Colonic mucosa (tissue), 4 donors: ENCODE measurements around the gene FARP1. TPM values are rescaled to one million over a fixed set of nuclear protein-coding genes. Genes with fewer than 3 reads are reported as not detected.

Experiments used
- DNase-seq: peaks from one replicate; pipeline ENCODE4 v3.0.0-alpha.2; 2020
- H3K27ac ChIP-seq: fragments of 200-600 bp; one replicate; pipeline ENCODE4 v1.8.0; 2021
- H3K27me3 ChIP-seq: fragments of 200-600 bp; one replicate; pipeline ENCODE4 v1.8.0; 2021
- H3K36me3 ChIP-seq: fragments of 200-600 bp; one replicate; pipeline ENCODE4 v1.8.0; 2021
- H3K4me1 ChIP-seq: fragments of 200-600 bp; one replicate; pipeline ENCODE4 v1.8.0; 2021; ENCODE audit warnings: mild to moderate bottlenecking
- H3K4me3 ChIP-seq: fragments of 200-600 bp; one replicate; pipeline ENCODE4 v1.8.0; 2021
- H3K9ac ChIP-seq, 2 donors: one replicate each; pipeline ENCODE4 v1.7.0; 2013; ENCODE audit warnings: control low read depth in 2 of 2, low read depth in 2 of 2, low read length in 2 of 2
- H3K9me3 ChIP-seq: fragments of 200-600 bp; one replicate; pipeline ENCODE4 v1.8.0; 2021
- CTCF ChIP-seq: fragments of 200-600 bp; IDR thresholded peaks from one replicate; pipeline ENCODE4 v1.8.0; 2022; ENCODE audit warnings: antibody characterized with exemption, mild to moderate bottlenecking
- intact Hi-C: fragments of 100-400 bp; cut with DNase I; formaldehyde crosslinking; loops from one replicate; pipeline ENCODE4 v1.14.1; 2022
- total RNA-seq, 2 donors: library from RNA; stranded (reverse); fragmentation: NEBNext Ultra II Directional in 1 of 2; extraction: Animal tissue kit (Norgen Biotek cat#: 25700) in 1 of 2; gene quantifications; one replicate each; pipeline ENCODE4 v1.2.1, GENCODE V29; 2021
- donor health status: healthy.
- donor health status: DM: no; HTN: no; CAD: no.
- donor health status: DM: no; HTN: no; CAD: no.

Gene FARP1
- total RNA-seq, 2 donors from 2014 or later = 39.1 to 53.5 TPM

GRCh38 chr13:98390086-98390715 lies 247.3 kb downstream of the FARP1 start:
- H3K4me3 ChIP-seq = no peak overlapping the region
- intact Hi-C loops = no loop called here
- H3K27ac ChIP-seq = no peak overlapping the region
- TF ChIP-seq CTCF = no peak
- no peak overlapping the region for H3K9ac ChIP-seq
- H3K4me1 ChIP-seq = no peaks in the 10 kb centered on the region
- no peak for DNase-seq
- H3K27me3 ChIP-seq = no peaks in the 10 kb centered on the region
- no peaks in the 10 kb centered on the region for H3K9me3 ChIP-seq
- no peaks in the 10 kb centered on the region for H3K36me3 ChIP-seq

GRCh38 chr13:98393873-98394272 lies 251.0 kb downstream of the FARP1 start:
- no peak for DNase-seq
- intact Hi-C loops = no loop called here
- H3K27ac ChIP-seq = no peak overlapping the region
- no peaks in the 10 kb centered on the region for H3K9me3 ChIP-seq
- H3K36me3 ChIP-seq = no peaks in the 10 kb centered on the region
- no peak overlapping the region for H3K9ac ChIP-seq
- no peak overlapping the region for H3K4me3 ChIP-seq
- no peaks in the 10 kb centered on the region for H3K4me1 ChIP-seq
- no peak for TF ChIP-seq CTCF
- H3K27me3 ChIP-seq = no peaks in the 10 kb centered on the region

- TF ChIP-seq CTCF = no peak
- Histone ChIP-seq H3K4me3 (no peak overlapping the region), H3K27me3 (no peaks in the 10 kb centered on the region), H3K4me1 (no peaks in the 10 kb centered on the region), H3K36me3 (no peaks in the 10 kb centered on the region), H3K9ac (no peak overlapping the region), H3K9me3 (no peaks in the 10 kb centered on the region), H3K27ac (no peak overlapping the region)
- DNase-seq = no peak
- intact Hi-C loops = no loop called here
Observed at GRCh38 chr13:98394820-98395510, 252.1 kb downstream of the FARP1 start.

- intact Hi-C loops = no loop called here
- Histone ChIP-seq H3K9me3 (no peaks in the 10 kb centered on the region), H3K27me3 (no peaks in the 10 kb centered on the region), H3K4me1 (no peaks in the 10 kb centered on the region), H3K9ac (no peak overlapping the region), H3K4me3 (no peak overlapping the region), H3K36me3 (no peaks in the 10 kb centered on the region), H3K27ac (no peak overlapping the region)
- no peak for DNase-seq
- TF ChIP-seq CTCF = no peak
Observed at GRCh38 chr13:98396071-98396710, 253.3 kb downstream of the FARP1 start.

- Histone ChIP-seq H3K27me3 (no peaks in the 10 kb centered on the region), H3K9me3 (no peaks in the 10 kb centered on the region), H3K9ac (no peak overlapping the region), H3K4me1 (no peaks in the 10 kb centered on the region), H3K4me3 (no peak overlapping the region), H3K27ac (no peak overlapping the region), H3K36me3 (no peaks in the 10 kb centered on the region)
- peak; percentile 11 for TF ChIP-seq CTCF
- intact Hi-C loops = no loop called here
- DNase-seq = no peak
Observed at GRCh38 chr13:98397221-98397620, 254.3 kb downstream of the FARP1 start.
